DND-41 (cell line): ENCODE data around the gene CHST1.

ENCODE experiments used
- CTCF ChIP-seq: IDR thresholded peaks from 2 replicates; pipeline ENCODE4 v1.5.1; 2012; ENCODE audit warnings: borderline replicate concordance, low read length, moderate library complexity, mild to moderate bottlenecking; ENCODE audit not compliant: poor library complexity, severe bottlenecking; ENCODE audit errors: extremely low read depth
- EZH2 ChIP-seq: IDR thresholded peaks from 3 replicates; pipeline ENCODE4 v1.6.1; 2012; ENCODE audit warnings: borderline replicate concordance, low read depth, mild to moderate bottlenecking, moderate library complexity, low read length, inconsistent platforms; ENCODE audit not compliant: severe bottlenecking

GRCh38 chr11:45665206-45665932 is at the start of gene CHST1:
- TF ChIP-seq CTCF (no peak), EZH2 (no peak)
